ENCODE data around the gene DUOXA1. TPM values are rescaled to one million over a fixed set of nuclear protein-coding genes. Genes with fewer than 3 reads are reported as not detected.
"Not testable (repeated sequence)": the region's sequence is repeated elsewhere in the genome, so short reads cannot be mapped to it uniquely, and the experiment has no call there.

The DUOXA1 gene
- polyA plus RNA-seq, 2 donors, result 145 to 174 TPM

- Histone ChIP-seq H3K4me1 (ENCODE audit: control insufficient read depth in 2 of 2, insufficient read depth in 2 of 2, low read length in 1 of 2) (peaks cover 0 to 15% of the 10 kb centered on the region in 2 donors), H3K36me3 (ENCODE audit: control insufficient read depth in 2 of 2, insufficient read depth in 2 of 2, low read length in 1 of 2) (peaks cover 7 to 55% of the 10 kb centered on the region in 2 donors), H3K27me3 (ENCODE audit: control insufficient read depth in 1 of 2, insufficient read depth in 2 of 2, low read length in 2 of 2) (no peaks in the 10 kb centered on the region), H3K4me3 (ENCODE audit: low read depth in 1 of 2, low read length in 2 of 2) (no peak overlapping the region), H3K27ac (ENCODE audit: low read depth in 2 of 2, low read length in 1 of 2) (no peak overlapping the region), H3K9me3 (ENCODE audit: control insufficient read depth in 2 of 2, insufficient read depth in 1 of 2, low read depth in 1 of 2, low read length in 1 of 2) (no peaks in the 10 kb centered on the region)
- 85 to 90% methylated on average over 11 of the region's 11 CpGs for WGBS, 2 donors
Observed at GRCh38 chr15:45143946-45144345, 14.3 kb upstream of the DUOXA1 start.

- peaks cover 7 to 58% of the 10 kb centered on the region in 2 donors for H3K36me3 ChIP-seq (ENCODE audit: control insufficient read depth in 2 of 2, insufficient read depth in 2 of 2, low read length in 1 of 2)
- 89 to 93% methylated on average over 7 of the region's 7 CpGs for WGBS, 2 donors
- H3K9me3 ChIP-seq (ENCODE audit: control insufficient read depth in 2 of 2, insufficient read depth in 1 of 2, low read depth in 1 of 2, low read length in 1 of 2), result no peaks in the 10 kb centered on the region
- peaks cover 0 to 9% of the 10 kb centered on the region in 2 donors for H3K4me1 ChIP-seq (ENCODE audit: control insufficient read depth in 2 of 2, insufficient read depth in 2 of 2, low read length in 1 of 2)
- H3K27ac ChIP-seq (ENCODE audit: low read depth in 2 of 2, low read length in 1 of 2), result no peak overlapping the region
- H3K4me3 ChIP-seq (ENCODE audit: low read depth in 1 of 2, low read length in 2 of 2), result no peak overlapping the region
- no peaks in the 10 kb centered on the region for H3K27me3 ChIP-seq (ENCODE audit: control insufficient read depth in 1 of 2, insufficient read depth in 2 of 2, low read length in 2 of 2)
Observed at GRCh38 chr15:45143056-45143455, 13.4 kb upstream of the DUOXA1 start.

DNA sequence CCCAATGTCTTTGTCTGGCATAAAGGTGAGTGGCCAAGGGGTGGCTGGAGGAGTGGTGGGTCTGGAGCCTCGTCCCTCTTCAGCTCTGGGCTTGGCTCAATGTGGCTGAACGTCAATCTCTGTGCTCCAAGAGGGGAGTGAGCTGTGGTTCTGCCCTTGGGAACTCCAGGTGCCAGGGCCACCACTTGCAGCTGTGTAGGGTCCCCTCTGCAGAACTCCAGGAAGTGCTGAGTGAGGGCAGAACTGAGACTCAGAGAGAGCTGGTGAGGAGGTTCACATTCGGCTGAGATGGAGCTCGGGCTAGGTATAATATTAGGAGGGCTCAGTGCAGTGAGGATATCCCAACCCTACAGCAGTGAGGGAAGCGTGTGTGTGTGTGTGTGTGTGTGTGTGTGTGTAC, 11.7 kb upstream of the DUOXA1 start:
- Histone ChIP-seq H3K4me3 (ENCODE audit: low read depth in 1 of 2, low read length in 2 of 2) (no peak overlapping the region), H3K36me3 (ENCODE audit: control insufficient read depth in 2 of 2, insufficient read depth in 2 of 2, low read length in 1 of 2) (peaks cover 7 to 54% of the 10 kb centered on the region in 2 donors), H3K4me1 (ENCODE audit: control insufficient read depth in 2 of 2, insufficient read depth in 2 of 2, low read length in 1 of 2) (no peaks in the 10 kb centered on the region), H3K9me3 (ENCODE audit: control insufficient read depth in 2 of 2, insufficient read depth in 1 of 2, low read depth in 1 of 2, low read length in 1 of 2) (no peaks in the 10 kb centered on the region), H3K27ac (ENCODE audit: low read depth in 2 of 2, low read length in 1 of 2) (no peak overlapping the region), H3K27me3 (ENCODE audit: control insufficient read depth in 1 of 2, insufficient read depth in 2 of 2, low read length in 2 of 2) (no peaks in the 10 kb centered on the region)
- WGBS, 2 donors, result 84 to 85% methylated on average over 4 to 5 of the region's 5 CpGs

- Histone ChIP-seq H3K4me1 (ENCODE audit: control insufficient read depth in 2 of 2, insufficient read depth in 2 of 2, low read length in 1 of 2) (no peaks in the 10 kb centered on the region), H3K27me3 (ENCODE audit: control insufficient read depth in 1 of 2, insufficient read depth in 2 of 2, low read length in 2 of 2) (no peaks in the 10 kb centered on the region), H3K36me3 (ENCODE audit: control insufficient read depth in 2 of 2, insufficient read depth in 2 of 2, low read length in 1 of 2) (peaks cover 7 to 55% of the 10 kb centered on the region in 2 donors), H3K9me3 (ENCODE audit: control insufficient read depth in 2 of 2, insufficient read depth in 1 of 2, low read depth in 1 of 2, low read length in 1 of 2) (no peaks in the 10 kb centered on the region), H3K4me3 (ENCODE audit: low read depth in 1 of 2, low read length in 2 of 2) (no peak overlapping the region), H3K27ac (ENCODE audit: low read depth in 2 of 2, low read length in 1 of 2) (no peak overlapping the region)
- 94 to 96% methylated on average over 10 of the region's 10 CpGs for WGBS, 2 donors
Observed at GRCh38 chr15:45140557-45141250, 11.0 kb upstream of the DUOXA1 start.

GRCh38 chr15:45139770-45140169, 10.1 kb upstream of the DUOXA1 start:
- H3K27me3 ChIP-seq (ENCODE audit: control insufficient read depth in 1 of 2, insufficient read depth in 2 of 2, low read length in 2 of 2), result no peaks in the 10 kb centered on the region
- no peak overlapping the region for H3K4me3 ChIP-seq (ENCODE audit: low read depth in 1 of 2, low read length in 2 of 2)
- H3K36me3 ChIP-seq (ENCODE audit: control insufficient read depth in 2 of 2, insufficient read depth in 2 of 2, low read length in 1 of 2), result peaks cover 7 to 57% of the 10 kb centered on the region in 2 donors
- no peaks in the 10 kb centered on the region for H3K9me3 ChIP-seq (ENCODE audit: control insufficient read depth in 2 of 2, insufficient read depth in 1 of 2, low read depth in 1 of 2, low read length in 1 of 2)
- 88 to 90% methylated on average over 6 of the region's 6 CpGs for WGBS, 2 donors
- peaks cover 0 to 4% of the 10 kb centered on the region in 2 donors for H3K4me1 ChIP-seq (ENCODE audit: control insufficient read depth in 2 of 2, insufficient read depth in 2 of 2, low read length in 1 of 2)
- no peak overlapping the region for H3K27ac ChIP-seq (ENCODE audit: low read depth in 2 of 2, low read length in 1 of 2)

GRCh38 chr15:45138814-45139765, 9.4 kb upstream of the DUOXA1 start:
- 72 to 74% methylated on average over 12 of the region's 12 CpGs for WGBS, 2 donors
- H3K4me3 ChIP-seq (ENCODE audit: low read depth in 1 of 2, low read length in 2 of 2), result no peak overlapping the region
- peaks cover 0 to 6% of the 10 kb centered on the region in 2 donors for H3K4me1 ChIP-seq (ENCODE audit: control insufficient read depth in 2 of 2, insufficient read depth in 2 of 2, low read length in 1 of 2)
- peaks cover 7 to 56% of the 10 kb centered on the region in 2 donors for H3K36me3 ChIP-seq (ENCODE audit: control insufficient read depth in 2 of 2, insufficient read depth in 2 of 2, low read length in 1 of 2)
- no peak overlapping the region for H3K27ac ChIP-seq (ENCODE audit: low read depth in 2 of 2, low read length in 1 of 2)
- no peaks in the 10 kb centered on the region for H3K27me3 ChIP-seq (ENCODE audit: control insufficient read depth in 1 of 2, insufficient read depth in 2 of 2, low read length in 2 of 2)
- no peaks in the 10 kb centered on the region for H3K9me3 ChIP-seq (ENCODE audit: control insufficient read depth in 2 of 2, insufficient read depth in 1 of 2, low read depth in 1 of 2, low read length in 1 of 2)

DNA sequence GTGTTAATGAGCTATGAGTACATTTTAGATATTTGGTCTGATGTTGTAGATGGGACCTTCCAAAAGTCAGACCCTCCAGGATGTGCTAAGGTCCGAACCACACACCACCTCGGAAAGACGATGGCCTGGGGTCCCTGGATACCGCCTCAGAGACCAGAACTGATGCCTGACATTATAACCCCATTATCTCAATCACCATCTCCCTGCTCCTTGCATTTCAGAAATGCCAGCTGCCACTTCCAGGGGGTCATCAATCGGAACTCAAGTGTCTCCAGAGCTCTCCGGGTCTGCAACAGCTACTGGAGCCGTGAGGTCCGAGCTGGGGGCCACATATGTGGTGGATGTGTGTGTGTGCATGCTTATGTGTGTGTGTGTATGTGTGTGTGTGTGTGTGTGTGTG, 8.0 kb upstream of the DUOXA1 start:
- H3K27ac ChIP-seq (ENCODE audit: low read depth in 2 of 2, low read length in 1 of 2), result no peak overlapping the region
- WGBS, 2 donors, result 84 to 86% methylated on average over 8 of the region's 8 CpGs

GRCh38 chr15:45136378-45136764, 6.7 kb upstream of the DUOXA1 start:
- H3K27ac ChIP-seq (ENCODE audit: low read depth in 2 of 2, low read length in 1 of 2), result no peak overlapping the region
- peaks cover 4 to 42% of the 10 kb centered on the region in 2 donors for H3K36me3 ChIP-seq (ENCODE audit: control insufficient read depth in 2 of 2, insufficient read depth in 2 of 2, low read length in 1 of 2)
- WGBS, 2 donors, result 41 to 50% methylated on average over 10 of the region's 10 CpGs

More for the DNA sequence above, 8.0 kb upstream of the DUOXA1 start:
- Histone ChIP-seq H3K9me3 (ENCODE audit: control insufficient read depth in 2 of 2, insufficient read depth in 1 of 2, low read depth in 1 of 2, low read length in 1 of 2) (no peaks in the 10 kb centered on the region), H3K27me3 (ENCODE audit: control insufficient read depth in 1 of 2, insufficient read depth in 2 of 2, low read length in 2 of 2) (no peaks in the 10 kb centered on the region), H3K4me3 (ENCODE audit: low read depth in 1 of 2, low read length in 2 of 2) (no peak overlapping the region), H3K36me3 (ENCODE audit: control insufficient read depth in 2 of 2, insufficient read depth in 2 of 2, low read length in 1 of 2) (peaks cover 4 to 51% of the 10 kb centered on the region in 2 donors), H3K4me1 (ENCODE audit: control insufficient read depth in 2 of 2, insufficient read depth in 2 of 2, low read length in 1 of 2) (peaks cover 6 to 12% of the 10 kb centered on the region in 2 donors)

DNA sequence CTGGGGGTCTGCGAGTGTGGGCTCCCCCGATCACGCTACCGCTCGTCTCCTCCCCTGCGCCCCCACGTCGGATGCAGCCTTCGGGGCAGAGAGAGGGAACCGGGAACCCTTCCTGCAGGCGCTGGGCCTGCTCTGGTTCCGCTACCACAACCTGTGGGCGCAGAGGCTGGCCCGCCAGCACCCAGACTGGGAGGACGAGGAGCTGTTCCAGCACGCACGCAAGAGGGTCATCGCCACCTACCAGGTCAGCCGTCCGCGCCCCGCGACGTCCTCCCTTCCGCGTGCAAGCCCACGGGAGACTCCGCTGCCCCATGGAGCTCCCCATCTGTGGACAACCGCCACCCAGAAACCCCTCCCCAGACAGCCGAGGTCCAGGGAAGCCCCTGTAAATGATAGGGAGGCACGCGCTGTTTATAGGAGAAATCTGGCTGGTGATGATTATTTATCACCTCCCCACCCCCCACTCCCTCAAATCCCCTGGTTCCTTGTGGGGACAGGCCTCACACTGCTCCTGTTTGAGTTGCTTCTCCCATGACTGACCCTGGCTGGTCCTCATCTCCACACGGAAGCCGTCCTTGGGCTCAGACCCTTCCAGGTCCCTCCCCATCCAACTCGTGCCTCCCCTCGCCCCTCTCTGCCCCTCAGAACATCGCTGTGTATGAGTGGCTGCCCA, 6.2 kb upstream of the DUOXA1 start:
- not testable (repeated sequence) for H3K4me3 ChIP-seq (ENCODE audit: low read depth in 1 of 2, low read length in 2 of 2); H3K27me3 ChIP-seq (ENCODE audit: control insufficient read depth in 1 of 2, insufficient read depth in 2 of 2, low read length in 2 of 2); H3K27ac ChIP-seq (ENCODE audit: low read depth in 2 of 2, low read length in 1 of 2); H3K9me3 ChIP-seq (ENCODE audit: control insufficient read depth in 2 of 2, insufficient read depth in 1 of 2, low read depth in 1 of 2, low read length in 1 of 2)
- Histone ChIP-seq H3K36me3 (ENCODE audit: control insufficient read depth in 2 of 2, insufficient read depth in 2 of 2, low read length in 1 of 2) (peaks cover 2 to 36% of the 10 kb centered on the region in 2 donors), H3K4me1 (ENCODE audit: control insufficient read depth in 2 of 2, insufficient read depth in 2 of 2, low read length in 1 of 2) (peaks cover 6 to 12% of the 10 kb centered on the region in 2 donors)
- WGBS, 2 donors, result 44 to 51% methylated on average over 8 to 9 of the region's 37 CpGs

More at GRCh38 chr15:45136378-45136764, 6.7 kb upstream of the DUOXA1 start:
- Histone ChIP-seq H3K27me3 (ENCODE audit: control insufficient read depth in 1 of 2, insufficient read depth in 2 of 2, low read length in 2 of 2) (no peaks in the 10 kb centered on the region), H3K4me1 (ENCODE audit: control insufficient read depth in 2 of 2, insufficient read depth in 2 of 2, low read length in 1 of 2) (peaks cover 6 to 12% of the 10 kb centered on the region in 2 donors), H3K9me3 (ENCODE audit: control insufficient read depth in 2 of 2, insufficient read depth in 1 of 2, low read depth in 1 of 2, low read length in 1 of 2) (no peaks in the 10 kb centered on the region), H3K4me3 (ENCODE audit: low read depth in 1 of 2, low read length in 2 of 2) (no peak overlapping the region)

Measured in esophagus (tissue), 2 donors.